Effector memory CD8-positive, alpha-beta T cell (primary cell): ENCODE data around the gene TMEM37.

Experiments used
- ATAC-seq: fragments of 150-1000 bp; cut with Tn5 transposase; replicated peaks from 2 replicates; pipeline ENCODE4 v1.10.0; 2021; ENCODE audit warnings: mild to moderate bottlenecking, moderate library complexity
- DNase-seq, 3 experiments: peaks; one replicate each; pipeline ENCODE4 v3.0.0; 2021
- H3K27ac Mint-ChIP-seq, 2 donors: one replicate each; pipeline ENCODE4 v1.8.0; 2022; ENCODE audit warnings: mild to moderate bottlenecking in 2 of 2, mixed read lengths in 2 of 2, moderate library complexity in 2 of 2
- H3K27me3 Mint-ChIP-seq, 2 donors: one replicate each; pipeline ENCODE4 v1.8.0; 2022; ENCODE audit warnings: mixed read lengths in 2 of 2
- H3K36me3 Mint-ChIP-seq: one replicate; pipeline ENCODE4 v1.8.0; 2022; ENCODE audit warnings: mild to moderate bottlenecking, moderate library complexity, mixed read lengths; ENCODE audit not compliant: insufficient read depth
- H3K4me1 Mint-ChIP-seq, 2 donors: one replicate each; pipeline ENCODE4 v1.8.0; 2022; ENCODE audit warnings: low read depth in 2 of 2, mixed read lengths in 2 of 2
- H3K4me3 Mint-ChIP-seq, 2 donors: one replicate each; pipeline ENCODE4 v1.8.0; 2022; ENCODE audit warnings: mild to moderate bottlenecking in 2 of 2, mixed read lengths in 2 of 2, moderate library complexity in 2 of 2
- H3K9me3 Mint-ChIP-seq, 2 donors: one replicate each; pipeline ENCODE4 v1.8.0; 2022; ENCODE audit warnings: mixed read lengths in 2 of 2

TMEM37 gene

DNA sequence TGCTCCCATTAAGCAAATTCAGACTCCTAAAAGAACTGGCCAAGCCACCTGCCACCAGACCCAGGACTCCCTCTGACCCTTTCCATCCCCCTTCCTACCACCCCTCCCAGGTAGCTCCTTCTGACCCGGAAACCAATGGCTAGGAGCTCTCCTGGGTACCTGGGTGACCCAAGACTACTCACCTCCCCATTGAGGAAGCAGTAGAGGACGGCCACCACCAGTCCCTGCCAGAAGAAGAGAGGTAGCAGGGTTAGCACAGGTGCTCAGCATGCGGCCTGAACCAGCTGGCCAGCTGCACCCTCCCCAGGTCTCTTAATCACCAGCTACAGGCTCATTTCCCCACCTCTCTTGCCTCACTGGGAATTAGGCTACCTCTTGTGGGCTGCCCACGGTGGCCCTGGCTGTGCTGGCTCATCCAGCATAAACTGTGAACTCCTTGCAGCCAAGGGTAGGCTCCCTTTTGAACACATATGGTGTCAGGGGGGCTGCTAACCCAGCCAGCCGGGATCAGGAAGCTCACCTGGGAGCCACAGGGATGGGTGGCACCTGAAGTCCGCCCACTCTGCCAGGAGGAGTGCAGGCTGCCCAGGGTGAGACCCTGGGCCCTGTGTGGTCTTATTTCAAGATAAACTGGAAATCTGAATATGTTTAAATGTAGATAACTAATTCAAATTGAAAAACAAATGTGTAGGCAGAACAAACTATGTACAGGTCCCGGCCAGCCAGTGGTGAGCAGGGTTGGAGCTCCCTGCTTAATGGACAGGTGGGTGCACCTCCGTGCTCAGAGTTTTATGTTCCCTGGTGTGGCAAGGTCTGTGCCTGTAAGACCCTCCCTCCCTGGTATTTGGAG lies 9.9 kb downstream of the TMEM37 start:
- no peaks in the 10 kb centered on the region for H3K4me1 Mint-ChIP-seq
- no peaks in the 10 kb centered on the region for H3K9me3 Mint-ChIP-seq
- DNase-seq = no peak
- no peak for ATAC-seq
- no peaks in the 10 kb centered on the region for H3K36me3 Mint-ChIP-seq
- H3K27me3 Mint-ChIP-seq = peaks cover 25 to 55% of the 10 kb centered on the region in 2 donors
- no peak overlapping the region for H3K27ac Mint-ChIP-seq
- no peak overlapping the region for H3K4me3 Mint-ChIP-seq

DNA sequence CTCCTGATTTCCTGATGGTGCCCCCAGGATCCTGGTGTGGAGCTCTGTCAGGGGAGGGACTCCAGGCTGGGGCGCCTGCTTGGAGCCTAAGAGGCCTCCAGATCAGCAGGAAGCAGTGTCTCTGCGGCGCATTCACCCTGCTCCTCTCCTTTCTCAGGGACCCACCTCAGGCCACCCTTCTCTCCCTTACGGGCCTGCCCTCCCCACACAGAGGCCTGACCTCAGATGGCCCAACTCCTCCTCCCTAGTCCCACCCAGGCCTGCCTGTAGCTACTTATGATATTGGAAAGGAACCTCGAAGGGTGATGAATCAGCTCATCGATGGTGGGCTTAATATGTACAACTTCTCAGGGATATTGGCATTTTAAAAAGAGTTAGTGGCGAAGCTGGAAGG lies 10.6 kb downstream of the TMEM37 start:
- ATAC-seq (no peak), DNase-seq (no peak)
- no peak overlapping the region for H3K4me3 Mint-ChIP-seq
- no peaks in the 10 kb centered on the region for H3K36me3 Mint-ChIP-seq
- H3K27me3 Mint-ChIP-seq = peaks cover 32 to 55% of the 10 kb centered on the region in 2 donors
- H3K4me1 Mint-ChIP-seq = no peaks in the 10 kb centered on the region
- no peak overlapping the region for H3K27ac Mint-ChIP-seq
- H3K9me3 Mint-ChIP-seq = no peaks in the 10 kb centered on the region

DNA sequence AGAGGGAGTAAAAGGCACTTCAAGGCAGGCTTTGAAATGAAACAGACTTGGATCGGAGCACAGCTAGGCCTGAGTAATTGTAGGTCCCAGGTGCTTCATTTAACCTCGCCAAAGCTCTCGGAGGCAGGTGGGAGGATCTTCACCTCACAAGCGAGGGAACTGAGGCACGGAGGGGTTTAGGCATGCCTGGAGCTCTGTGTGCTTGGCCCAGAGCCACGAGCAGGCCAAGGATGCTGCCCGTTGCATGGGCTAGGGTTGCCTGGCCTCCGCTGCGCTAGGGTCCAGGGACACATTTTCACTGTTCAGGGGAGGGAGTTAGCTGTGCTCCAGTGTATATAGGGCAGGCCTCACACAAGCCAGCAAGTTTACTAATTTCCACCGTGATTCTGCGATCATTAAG lies 11.2 kb downstream of the TMEM37 start:
- H3K27me3 Mint-ChIP-seq = peaks cover 35 to 55% of the 10 kb centered on the region in 2 donors
- no peaks in the 10 kb centered on the region for H3K36me3 Mint-ChIP-seq
- H3K27ac Mint-ChIP-seq = no peak overlapping the region
- no peak for DNase-seq
- no peaks in the 10 kb centered on the region for H3K9me3 Mint-ChIP-seq
- ATAC-seq = no peak
- H3K4me3 Mint-ChIP-seq = no peak overlapping the region
- H3K4me1 Mint-ChIP-seq = no peaks in the 10 kb centered on the region

DNA sequence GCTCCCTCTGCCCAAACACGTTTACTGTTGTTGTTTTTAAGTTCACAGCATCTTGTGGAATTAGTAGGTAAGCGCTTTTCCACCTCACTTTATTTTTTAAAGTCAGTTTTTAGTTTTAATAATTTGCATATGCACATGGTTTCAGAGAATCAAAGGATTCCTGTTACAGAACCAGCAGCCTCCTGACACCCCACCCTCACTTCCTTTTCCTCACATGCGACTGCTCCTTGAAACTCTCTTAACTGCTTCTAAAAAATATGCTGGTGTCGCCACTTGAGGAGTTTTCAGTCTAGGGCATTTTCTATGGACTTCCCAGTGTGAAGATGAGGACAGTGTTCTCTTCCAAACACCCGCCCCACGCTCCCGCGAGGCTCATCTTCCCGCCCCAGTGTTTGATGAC lies 14.4 kb downstream of the TMEM37 start:
- Mint-ChIP-seq H3K4me1 (no peaks in the 10 kb centered on the region), H3K36me3 (no peaks in the 10 kb centered on the region), H3K9me3 (no peaks in the 10 kb centered on the region), H3K4me3 (no peak overlapping the region), H3K27ac (no peak overlapping the region), H3K27me3 (peaks cover 31 to 58% of the 10 kb centered on the region in 2 donors)
- ATAC-seq (no peak), DNase-seq (no peak)

DNA sequence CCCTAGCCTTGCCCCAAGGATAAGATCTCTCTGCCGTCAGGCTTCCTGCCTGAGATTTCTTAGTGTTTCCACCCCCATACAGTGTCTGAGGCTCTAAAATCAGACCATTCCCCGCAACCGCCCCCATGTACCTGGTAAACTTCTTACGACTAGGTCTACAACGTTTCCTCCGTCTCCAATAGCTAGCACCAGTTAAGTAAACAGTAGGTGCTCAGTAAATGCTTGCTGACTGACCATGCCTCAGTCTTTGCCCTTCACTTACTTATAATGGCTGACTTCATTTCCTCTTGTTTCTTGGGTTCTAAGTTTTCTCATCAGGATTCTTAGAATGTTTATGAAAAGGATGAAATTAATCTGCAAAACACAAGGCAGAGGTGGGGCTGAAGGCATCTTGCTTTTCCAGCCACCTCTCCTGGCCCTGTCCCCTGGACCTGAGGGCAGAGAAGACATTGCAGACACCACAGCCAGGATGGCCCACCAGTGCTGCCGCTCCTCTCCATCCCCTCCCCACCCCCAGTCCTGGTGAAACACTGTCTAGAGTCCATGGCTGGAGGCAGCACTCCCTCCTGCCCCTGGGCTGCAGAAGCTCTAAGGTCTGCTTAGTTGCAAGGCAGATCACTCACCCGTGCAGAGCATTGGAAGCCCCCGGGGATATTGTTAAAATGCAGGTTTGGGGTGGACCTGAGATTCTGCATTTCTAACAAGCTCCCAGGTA lies 16.9 kb downstream of the TMEM37 start:
- Mint-ChIP-seq H3K9me3 (no peaks in the 10 kb centered on the region), H3K4me1 (no peaks in the 10 kb centered on the region), H3K36me3 (no peaks in the 10 kb centered on the region), H3K4me3 (no peak overlapping the region), H3K27me3 (peaks cover 56 to 76% of the 10 kb centered on the region in 2 donors), H3K27ac (no peak overlapping the region)
- DNase-seq = no peak
- no peak for ATAC-seq

DNA sequence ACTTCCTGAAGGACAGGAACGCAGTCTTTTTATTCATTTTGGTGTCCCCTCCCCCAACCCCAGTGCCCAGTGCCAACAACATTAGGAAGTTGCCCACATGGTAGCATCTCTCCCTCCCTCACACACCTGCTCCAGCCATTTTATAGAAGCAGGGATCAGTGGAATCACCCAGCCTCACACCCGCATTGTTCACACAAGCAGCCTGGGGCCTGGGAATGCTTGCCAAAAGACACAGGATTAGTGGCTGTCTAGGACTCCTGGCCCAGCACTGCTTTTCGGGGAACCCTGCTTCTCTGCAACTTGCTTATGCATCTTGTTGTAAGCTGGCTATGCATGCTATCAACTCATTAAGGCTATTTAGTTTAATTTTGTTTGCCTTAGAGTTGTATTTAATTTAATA lies 17.9 kb downstream of the TMEM37 start:
- H3K27me3 Mint-ChIP-seq = peaks cover 63 to 83% of the 10 kb centered on the region in 2 donors
- no peaks in the 10 kb centered on the region for H3K4me1 Mint-ChIP-seq
- H3K27ac Mint-ChIP-seq = no peak overlapping the region
- no peaks in the 10 kb centered on the region for H3K36me3 Mint-ChIP-seq
- H3K4me3 Mint-ChIP-seq = no peak overlapping the region
- no peak for ATAC-seq
- no peak for DNase-seq
- no peaks in the 10 kb centered on the region for H3K9me3 Mint-ChIP-seq

DNA sequence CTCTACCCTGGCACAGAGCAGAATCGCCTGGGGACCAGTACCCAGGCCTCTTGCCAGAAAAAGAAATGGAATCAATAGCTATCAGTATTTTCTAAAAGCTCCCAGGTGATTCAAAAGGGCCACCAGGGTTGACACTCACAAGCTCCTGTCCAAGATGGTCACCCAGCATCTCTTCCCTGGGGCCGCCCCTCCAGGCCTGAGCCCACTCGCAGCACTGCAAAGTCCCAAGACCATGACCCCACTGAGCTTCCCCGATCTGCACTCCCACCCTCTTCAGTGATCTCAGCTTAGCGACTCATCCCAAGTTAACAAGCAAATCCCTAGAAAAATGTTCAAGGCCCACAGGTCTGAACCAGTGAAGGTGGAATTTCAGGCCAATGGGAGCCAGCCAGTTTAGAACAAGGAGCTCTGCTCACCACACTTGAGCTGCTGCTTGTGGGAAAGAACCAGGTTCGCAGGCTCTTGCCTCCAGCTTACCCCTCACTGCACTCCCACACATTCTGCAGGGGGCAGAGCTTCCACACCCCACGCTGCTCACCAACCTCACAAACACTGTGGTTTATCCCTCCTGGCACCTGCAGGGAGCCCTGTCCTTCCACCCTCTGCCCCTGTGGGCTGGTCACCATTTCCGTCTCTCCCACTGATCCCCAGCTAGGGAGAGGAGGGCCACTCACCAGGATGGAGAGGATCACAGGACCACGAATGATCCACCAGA lies 19.8 kb downstream of the TMEM37 start:
- H3K27me3 Mint-ChIP-seq = peaks cover 71 to 90% of the 10 kb centered on the region in 2 donors
- DNase-seq (no peak), ATAC-seq (no peak)
- H3K4me1 Mint-ChIP-seq = no peaks in the 10 kb centered on the region
- H3K27ac Mint-ChIP-seq = no peak overlapping the region
- no peaks in the 10 kb centered on the region for H3K36me3 Mint-ChIP-seq
- no peak overlapping the region for H3K4me3 Mint-ChIP-seq
- no peaks in the 10 kb centered on the region for H3K9me3 Mint-ChIP-seq

DNA sequence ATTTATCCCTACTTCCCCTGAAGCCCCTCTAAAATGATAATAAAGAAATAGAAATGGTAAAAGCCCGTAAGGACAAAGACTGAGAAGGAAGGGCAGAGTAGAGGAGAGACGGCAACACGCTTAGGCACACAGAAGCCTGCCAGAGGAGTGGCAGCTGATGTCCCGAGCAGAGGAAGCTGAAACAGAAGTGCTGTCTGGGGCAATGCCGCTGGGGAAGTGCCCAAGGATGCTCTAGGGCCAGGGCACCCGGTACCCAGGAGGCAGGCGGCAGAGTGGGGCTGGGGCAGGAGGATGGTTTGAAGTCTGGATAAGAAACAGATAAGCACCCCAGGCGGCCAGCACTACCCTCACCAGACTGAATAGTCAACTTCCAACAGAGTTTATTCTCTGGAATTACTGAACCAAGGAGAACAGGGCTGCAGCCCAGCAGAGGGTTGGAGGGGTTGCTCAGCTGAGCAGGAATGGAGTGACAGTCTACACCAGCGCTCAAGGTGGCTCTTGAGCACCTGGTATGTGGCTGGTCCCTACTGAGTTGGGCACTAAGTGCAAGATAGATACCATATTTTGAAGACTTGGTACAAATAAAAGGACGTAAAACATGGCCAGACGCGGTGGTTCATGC lies 22.4 kb downstream of the TMEM37 start:
- H3K9me3 Mint-ChIP-seq = no peaks in the 10 kb centered on the region
- no peak for ATAC-seq
- H3K27me3 Mint-ChIP-seq = peaks cover 55 to 64% of the 10 kb centered on the region in 2 donors
- DNase-seq = no peak
- H3K4me1 Mint-ChIP-seq = no peaks in the 10 kb centered on the region
- H3K36me3 Mint-ChIP-seq = no peaks in the 10 kb centered on the region
- H3K4me3 Mint-ChIP-seq = no peak overlapping the region
- no peak overlapping the region for H3K27ac Mint-ChIP-seq

DNA sequence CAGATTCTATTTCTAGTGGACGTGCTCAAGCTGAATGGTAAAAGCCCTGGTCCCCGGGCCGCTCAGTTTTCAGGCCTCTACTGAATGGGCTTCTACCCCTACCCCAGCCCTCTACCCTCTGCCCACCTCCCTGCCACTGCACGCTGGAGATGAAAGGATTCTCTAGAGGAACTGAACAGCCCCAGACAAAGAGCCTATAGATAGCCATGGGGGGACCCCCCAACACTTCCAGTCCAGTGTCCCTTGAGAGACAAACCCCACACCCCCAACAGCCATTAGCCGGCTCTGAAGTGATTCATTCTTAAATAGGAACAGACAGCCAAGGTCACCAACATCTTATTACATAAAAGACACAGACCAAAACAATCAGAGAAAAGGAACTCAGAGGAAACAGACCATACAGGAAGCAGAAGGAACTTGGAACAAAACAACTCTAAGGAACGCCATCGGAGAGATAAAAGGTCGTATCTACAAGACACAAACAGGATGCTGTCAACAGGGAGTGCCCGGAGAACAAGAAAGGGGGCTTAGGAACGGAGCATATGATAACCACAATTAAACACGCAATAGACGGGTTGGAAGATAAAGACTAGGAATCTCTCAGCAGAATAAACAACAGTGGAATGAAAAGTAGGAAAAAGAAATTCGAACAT lies 23.5 kb downstream of the TMEM37 start:
- DNase-seq (no peak), ATAC-seq (no peak)
- Mint-ChIP-seq H3K4me3 (no peak overlapping the region), H3K36me3 (no peaks in the 10 kb centered on the region), H3K27me3 (peaks cover 53% of the 10 kb centered on the region in 2 donors), H3K9me3 (no peaks in the 10 kb centered on the region), H3K4me1 (no peaks in the 10 kb centered on the region), H3K27ac (no peak overlapping the region)

DNA sequence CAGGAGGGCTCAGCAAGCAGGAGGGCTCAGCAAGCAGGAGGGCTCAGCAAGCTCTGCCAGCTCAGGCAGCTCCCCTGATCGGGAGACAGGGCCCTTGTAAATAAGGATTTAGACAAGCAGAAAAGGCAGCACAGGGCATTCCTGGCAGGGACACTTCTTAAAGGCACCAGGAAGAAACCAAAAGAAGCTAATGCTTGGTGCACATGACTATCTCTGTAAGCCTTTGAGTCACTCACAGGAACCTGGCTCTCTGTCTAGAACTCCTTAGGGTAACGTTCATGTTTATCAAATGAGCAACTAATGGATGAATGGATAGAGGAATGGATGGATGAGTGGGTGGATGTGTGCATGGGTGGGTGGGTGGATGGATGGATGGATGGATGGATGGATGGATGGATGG lies 28.4 kb downstream of the TMEM37 start:
- no peaks in the 10 kb centered on the region for H3K4me1 Mint-ChIP-seq
- H3K4me3 Mint-ChIP-seq = no peak overlapping the region
- no peaks in the 10 kb centered on the region for H3K36me3 Mint-ChIP-seq
- ATAC-seq (no peak), DNase-seq (no peak)
- no peak overlapping the region for H3K27ac Mint-ChIP-seq
- H3K9me3 Mint-ChIP-seq = no peaks in the 10 kb centered on the region
- H3K27me3 Mint-ChIP-seq = peaks cover 16 to 18% of the 10 kb centered on the region in 2 donors

DNA sequence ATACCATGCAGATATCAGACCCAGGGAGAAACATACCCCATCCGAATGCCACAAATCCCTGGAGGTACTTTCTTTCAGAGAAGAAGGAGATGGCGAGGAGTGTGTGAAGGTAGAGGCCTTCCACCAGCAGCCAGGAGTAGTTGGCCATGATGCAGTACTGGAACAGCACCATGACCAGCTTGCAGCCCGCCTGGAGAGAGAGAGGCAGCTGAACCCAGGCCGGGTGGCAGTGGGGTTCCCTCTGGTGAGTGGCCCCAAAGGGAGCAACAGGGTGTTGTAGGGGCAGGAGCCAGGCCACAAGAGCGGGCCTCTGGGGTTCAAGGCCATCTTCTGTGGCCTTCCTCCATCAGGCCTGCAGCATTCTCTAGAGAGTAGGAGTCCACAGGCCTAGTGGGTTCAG lies 30.2 kb downstream of the TMEM37 start:
- no peak overlapping the region for H3K4me3 Mint-ChIP-seq
- H3K4me1 Mint-ChIP-seq = no peaks in the 10 kb centered on the region
- peaks cover 2 to 17% of the 10 kb centered on the region in 2 donors for H3K27me3 Mint-ChIP-seq

DNA sequence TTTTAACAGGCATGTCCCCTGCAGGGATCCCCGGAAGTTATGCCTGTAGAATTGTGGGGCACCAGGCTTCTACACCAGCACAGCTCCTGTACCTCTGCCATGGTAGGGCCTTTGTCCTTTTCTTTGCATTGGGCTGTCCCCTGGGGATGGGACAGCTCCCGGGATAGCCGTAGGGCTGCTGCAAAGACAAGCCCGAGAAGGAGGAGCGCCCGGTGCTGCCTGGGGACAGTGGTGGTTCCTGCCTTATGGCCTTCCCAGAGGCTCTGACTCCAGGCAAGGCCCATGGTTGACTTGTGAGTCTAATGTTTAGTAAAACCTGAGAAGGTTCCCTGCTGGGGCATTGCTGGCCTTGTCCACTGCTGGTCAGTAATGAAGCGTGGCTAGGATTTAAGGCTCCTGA lies 30.9 kb downstream of the TMEM37 start:
- Mint-ChIP-seq H3K27ac (no peak overlapping the region), H3K9me3 (no peaks in the 10 kb centered on the region), H3K4me3 (no peak overlapping the region), H3K36me3 (no peaks in the 10 kb centered on the region), H3K4me1 (no peaks in the 10 kb centered on the region), H3K27me3 (peaks cover 0 to 17% of the 10 kb centered on the region in 2 donors)
- ATAC-seq = no peak
- DNase-seq = no peak

More for the DNA sequence above, 30.2 kb downstream of the TMEM37 start:
- H3K36me3 Mint-ChIP-seq = no peaks in the 10 kb centered on the region
- H3K27ac Mint-ChIP-seq = no peak overlapping the region
- H3K9me3 Mint-ChIP-seq = no peaks in the 10 kb centered on the region
- no peak for ATAC-seq
- no peak for DNase-seq

DNA sequence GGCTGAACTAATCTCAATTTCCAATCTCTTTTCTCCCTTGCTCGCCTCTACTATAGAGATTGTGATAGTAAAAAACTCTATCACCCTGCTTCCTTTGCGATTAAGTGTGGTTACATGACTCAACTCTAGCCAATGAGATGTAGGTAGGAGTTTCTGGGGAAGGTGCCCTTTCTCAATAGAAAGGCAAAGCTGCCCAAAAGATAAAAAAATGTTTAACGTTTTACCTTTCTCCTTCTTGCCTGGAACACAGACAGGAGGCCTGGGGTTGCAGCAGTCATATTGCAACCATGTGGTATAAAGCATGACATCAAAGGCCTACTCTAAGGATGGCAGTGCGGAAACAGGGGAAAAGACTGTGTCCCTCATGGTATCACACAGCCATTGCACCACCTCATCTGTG lies 31.5 kb downstream of the TMEM37 start:
- no peak overlapping the region for H3K27ac Mint-ChIP-seq
- no peak for DNase-seq
- H3K9me3 Mint-ChIP-seq = no peaks in the 10 kb centered on the region
- peaks cover 0 to 17% of the 10 kb centered on the region in 2 donors for H3K27me3 Mint-ChIP-seq
- no peaks in the 10 kb centered on the region for H3K4me1 Mint-ChIP-seq
- H3K36me3 Mint-ChIP-seq = no peaks in the 10 kb centered on the region
- ATAC-seq = no peak
- H3K4me3 Mint-ChIP-seq = no peak overlapping the region
